Measurements from ENCODE around the gene UBE3A.
"Not testable (repeated sequence)": the region's sequence is repeated elsewhere in the genome, so short reads cannot be mapped to it uniquely, and the experiment has no call there.

UBE3A gene

DNA sequence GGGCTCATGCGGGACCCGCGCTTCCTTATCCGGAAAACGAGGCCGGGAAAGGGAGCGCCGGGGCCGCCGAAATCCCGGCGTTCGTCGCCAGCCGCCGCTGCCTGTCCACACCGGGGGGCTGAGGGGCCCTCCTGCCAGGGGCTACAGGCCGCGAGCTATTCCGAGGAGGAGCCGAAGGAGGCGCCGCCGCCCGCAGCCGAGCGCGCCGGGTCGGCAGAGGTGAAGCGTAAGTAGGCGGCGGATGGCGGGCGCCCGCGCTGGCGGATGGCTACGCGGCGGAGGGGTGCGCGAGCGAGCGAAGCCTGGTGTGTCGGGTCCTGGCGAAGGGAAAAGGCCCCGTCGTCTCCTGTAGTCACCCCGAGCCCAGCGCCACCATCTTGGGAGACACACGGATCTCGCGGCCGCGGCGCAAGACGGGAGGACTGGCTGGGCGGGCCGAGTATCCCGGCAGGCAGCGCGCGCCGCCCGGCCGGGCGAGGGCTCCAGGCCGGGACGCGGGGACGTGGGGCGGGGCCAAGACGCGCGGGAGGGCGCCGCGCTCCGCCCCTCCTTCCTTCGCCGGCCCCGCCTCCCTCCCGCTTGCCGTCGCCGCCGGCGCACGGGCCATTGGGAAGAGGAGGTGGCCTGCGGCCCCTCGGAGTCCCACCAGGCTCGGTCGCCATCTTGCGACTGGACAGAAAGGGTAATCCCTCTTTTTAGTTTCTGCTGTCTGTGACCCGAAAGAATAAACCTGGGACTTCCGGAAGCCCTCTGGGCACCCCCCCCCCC is at the start of gene UBE3A:
Gene UBE3A (minus strand): TSS at position 424 of the 768 bp plus-strand sequence. CDS start 29,917 bp downstream, outside the sequence.
- peak; percentile 89 for DNase-seq

DNA sequence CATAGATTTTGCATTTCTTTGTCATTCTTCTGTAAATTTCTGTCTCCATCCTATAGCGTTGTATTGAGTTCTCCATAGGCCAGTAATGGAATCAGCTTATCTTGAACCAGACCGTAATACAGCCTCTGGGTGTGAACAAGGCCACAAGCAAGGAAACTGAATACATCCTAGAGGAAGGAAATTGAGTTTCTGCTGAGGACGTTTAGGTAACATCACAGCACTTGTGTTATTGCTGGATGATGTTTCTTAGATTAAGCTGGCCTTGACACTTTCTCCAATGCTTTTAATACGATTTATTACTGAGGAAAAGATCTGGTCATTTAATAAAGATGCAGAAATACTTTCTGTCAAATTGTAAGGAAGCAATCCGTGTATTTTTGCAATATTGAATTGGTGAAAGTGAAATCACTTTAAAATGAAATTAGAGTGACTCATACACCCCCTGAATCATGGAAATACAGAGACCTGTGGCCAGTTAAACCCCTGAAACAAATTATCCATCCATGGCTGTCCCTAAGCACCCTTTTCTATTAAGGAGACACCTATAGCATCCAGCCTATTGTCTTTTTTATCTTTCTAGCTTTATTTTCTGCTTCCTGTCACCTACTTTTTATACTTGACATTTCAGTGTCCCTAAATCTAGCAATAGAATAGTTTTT is 48.5 kb upstream of the UBE3A start:
- no peak for DNase-seq

DNA sequence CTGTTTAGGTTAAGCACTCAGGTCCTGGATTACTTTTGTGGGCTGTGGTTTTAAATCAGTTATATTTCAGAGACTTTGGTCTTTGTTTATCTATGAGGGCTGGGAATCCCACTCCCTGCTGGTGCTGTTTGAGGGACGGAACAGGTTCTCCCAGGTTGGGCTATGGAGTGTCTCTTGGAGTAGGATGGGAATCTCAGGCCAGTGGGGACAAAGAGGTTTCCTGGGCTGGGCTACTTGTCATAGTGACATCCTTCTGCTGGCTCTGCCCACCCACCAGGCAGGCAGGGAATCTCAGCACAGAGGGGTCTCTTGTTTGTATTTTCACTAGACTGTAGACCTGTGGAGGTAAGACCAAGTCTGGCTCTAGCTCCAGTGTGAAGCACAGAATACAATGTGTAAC is 47.2 kb upstream of the UBE3A start:
- DNase-seq: no peak

DNA sequence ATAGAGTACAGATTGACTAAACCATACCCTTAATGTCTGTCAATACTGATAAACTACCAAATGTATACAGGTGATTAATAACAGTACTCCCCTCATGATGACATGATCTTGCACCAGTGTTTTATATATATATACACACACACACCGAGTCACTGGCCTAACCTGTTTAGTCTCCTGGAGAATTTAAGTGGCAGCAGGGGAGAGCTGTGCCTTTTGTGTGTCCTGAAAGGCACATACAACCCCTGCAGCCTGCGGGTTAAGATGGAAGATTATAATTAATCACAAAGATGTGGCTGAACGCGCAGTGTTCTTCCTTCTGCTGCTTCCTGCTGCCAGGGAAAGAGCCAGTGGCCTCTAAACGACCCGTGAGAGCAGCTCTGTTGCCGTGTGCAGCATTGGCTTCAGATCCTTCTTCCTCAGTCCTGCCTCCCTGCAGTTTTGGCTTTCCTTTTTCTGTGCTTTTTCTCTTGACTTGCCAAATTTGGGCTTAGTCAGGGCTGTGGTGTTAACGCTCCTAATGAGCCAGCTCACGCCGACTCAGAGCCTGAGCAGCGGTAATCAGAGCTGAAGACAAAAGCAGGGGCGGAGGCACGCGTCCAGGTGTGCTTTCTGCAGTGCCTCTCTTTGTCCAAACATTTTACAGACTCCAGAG is 42.5 kb upstream of the UBE3A start:
- no peak for DNase-seq

DNA sequence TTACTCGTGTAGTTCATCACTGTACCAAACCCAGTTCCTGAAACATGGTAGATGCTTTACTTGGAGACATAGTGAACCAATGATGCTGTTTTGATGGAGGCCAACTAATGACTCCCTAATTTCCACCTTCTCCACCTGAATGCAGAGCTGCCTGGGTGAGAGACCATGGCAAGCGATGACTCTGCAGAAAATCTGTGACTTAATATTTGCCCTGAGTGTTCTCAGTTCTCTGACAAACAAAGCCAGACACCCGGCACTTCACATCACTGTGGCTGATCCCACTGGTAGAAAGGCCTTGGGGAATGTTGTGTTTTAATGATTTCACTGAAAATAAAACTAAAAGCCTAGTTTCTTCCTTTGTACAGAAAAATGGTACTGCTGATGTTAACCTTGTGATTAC is 39.5 kb upstream of the UBE3A start:
- DNase-seq: no peak

DNA sequence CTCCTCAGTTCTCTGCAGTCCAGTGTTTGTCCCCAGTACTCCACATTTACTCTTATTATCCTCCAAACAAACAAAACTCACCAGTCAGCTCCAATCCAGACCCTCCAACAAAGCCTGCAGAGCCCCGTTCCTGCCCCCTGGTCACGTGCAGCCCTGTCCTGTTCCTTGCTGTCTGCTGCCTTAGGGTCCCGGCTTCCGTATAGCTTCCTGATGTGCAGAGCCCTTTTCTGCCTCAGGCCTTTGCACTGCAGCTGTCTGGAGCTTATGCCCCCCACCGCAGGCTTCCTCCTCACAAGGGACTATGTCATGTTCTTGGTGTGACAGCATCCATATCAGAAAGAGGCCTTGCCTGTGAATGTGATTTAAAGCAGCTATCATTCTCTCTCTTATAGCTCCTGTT is 39.0 kb upstream of the UBE3A start:
- DNase-seq: no peak

DNA sequence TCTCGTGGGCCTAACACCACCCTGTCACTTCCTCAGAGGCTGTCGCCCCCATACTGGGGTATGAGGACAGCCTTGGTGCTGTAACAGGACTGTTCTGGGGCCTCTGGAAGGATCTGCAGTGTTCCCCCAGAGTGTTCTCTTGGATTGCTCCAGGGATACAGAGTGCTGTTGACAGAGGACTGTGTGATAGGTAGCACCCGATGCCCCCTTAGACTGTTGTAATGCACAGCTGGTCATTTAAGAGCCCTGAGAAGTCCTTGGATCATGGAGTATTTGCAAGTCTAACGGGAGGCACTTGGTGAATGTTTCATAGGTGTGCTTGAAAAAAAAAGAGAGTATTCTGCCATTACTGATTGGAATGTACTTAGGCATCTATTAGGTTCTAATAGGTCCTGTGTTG is 35.4 kb upstream of the UBE3A start:
- no peak for DNase-seq

DNA sequence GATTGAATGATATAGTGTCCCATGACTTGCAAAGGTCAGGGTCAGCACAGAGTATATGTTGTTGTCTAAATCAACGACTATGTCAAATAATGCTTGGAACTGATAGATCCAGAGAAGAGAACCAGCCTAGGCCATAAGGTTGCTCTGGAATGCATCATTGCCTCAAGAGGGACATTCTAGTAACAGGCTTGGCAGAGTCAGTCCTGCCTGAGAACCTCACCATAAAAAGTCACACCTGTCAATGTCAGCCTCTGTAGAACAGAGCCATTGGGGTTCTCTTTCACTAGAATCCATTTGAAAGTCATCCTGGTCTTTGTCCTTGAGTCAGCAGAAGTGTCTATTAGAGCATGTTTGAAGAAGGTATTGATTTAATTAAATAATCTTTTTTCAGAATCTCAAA is 31.4 kb upstream of the UBE3A start:
- no peak for DNase-seq

DNA sequence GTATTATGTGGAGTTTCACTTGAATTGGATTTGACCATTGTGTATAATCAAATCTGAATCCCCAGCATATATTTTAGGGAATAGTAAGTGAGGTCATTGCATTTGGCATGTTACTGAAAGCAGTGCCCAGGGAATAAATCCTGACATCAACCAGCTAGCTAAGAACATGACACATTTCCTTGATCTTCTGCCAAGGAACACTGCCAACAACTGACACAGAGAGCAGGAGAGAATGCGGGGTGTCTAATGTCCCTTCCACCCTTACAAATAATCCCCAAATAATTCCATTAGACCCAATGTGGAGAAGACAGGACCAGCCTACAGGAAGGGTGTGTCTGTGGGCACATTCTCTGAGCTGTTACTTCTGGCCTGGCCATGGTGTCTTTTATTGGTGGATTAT is 30.6 kb upstream of the UBE3A start:
- DNase-seq: no peak

DNA sequence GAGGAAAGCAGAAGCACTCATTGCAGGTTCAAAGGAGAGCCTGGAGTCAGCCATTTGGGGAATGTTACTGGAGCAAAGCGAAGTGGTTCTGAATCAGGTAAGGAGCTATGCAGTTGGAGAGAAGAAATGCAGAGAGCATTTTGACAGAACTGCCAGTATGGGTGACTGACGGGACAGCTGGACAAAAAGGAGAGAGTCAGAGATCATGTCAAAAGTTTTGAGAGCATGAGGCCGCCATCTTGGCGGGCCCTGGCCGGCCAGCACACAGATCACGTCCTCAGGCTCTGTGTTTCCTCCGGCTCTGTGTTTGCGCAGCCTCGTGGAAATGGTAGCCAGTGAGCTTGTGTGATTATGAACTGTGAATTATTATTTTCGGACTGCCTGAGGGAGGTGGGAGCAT is 29.8 kb upstream of the UBE3A start:
- DNase-seq: no peak

DNA sequence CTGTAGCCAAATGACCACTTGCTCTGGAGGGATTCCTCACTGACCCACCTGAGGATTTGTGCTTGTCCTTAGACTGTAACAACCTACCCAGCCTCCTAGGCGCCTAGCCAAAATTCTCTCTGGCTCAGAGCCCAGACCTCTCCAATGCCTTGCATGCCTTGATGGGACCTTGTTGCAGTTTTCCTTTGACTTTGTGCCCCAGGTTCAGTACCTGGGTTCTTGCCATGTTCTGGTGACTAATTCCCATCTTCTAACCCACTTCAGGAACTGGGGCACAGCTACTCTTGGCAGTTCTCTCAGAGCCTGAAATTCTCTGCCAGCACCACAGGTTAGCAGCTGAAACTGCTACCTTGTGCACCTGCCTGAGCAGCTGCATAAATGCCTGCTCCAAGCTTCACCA is 27.0 kb upstream of the UBE3A start:
- no peak for DNase-seq

DNA sequence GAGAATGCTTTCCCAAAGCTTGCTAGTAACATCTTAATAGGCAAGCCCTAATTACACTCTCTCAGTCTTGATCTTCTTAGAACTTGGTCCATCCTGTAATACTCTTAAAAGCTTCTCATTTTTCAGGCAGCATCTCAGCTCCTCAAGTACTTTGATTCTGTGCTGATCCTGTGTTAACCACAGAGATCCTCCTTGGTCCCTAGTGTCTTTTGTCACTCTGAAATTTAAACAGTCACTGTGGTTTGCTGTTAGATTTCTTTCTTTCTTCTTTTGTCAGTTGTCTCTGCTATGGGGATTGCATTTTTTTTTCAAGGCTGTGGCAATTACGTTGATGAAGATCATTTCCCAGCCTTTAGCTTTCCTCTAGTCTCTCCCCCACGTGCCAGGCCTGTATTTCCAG is 26.0 kb upstream of the UBE3A start:
- DNase-seq: no peak

DNA sequence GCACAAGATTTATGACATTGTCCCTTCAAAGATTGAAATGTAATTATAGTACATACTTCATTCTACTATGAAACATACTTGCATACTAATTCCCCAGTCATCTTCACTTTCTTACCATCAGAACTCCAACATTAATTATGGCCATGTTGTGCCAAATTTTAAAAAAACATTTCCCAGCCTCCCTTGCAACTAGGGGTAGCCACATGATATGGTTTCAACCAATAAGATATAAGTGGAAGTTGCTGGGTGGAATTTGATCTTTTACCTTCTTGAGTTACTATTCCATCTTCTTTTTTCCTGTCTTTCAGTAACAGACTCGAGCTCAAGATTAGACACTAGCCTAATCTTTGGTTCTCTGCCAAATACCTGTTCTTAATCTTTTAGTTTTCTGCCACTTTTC is 25.6 kb upstream of the UBE3A start:
- no peak for DNase-seq

DNA sequence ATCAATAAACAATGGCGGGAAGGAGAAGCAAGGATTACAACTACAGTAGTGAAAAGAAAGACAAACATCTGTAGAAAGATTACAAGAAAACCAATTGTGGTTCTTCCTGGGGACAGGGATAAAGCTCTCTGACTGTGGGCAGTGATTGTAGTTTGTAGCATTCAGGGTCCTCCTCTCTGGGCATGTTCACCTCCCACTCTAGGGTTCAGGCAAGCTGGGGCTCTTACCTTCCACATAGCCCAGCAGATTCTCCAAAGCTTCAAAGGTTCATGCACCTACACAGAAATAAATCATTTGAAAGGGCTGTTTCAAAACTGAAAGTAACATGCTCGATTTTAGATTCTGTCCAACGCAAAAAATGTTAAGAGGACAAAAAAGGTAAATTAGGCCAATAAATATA is 17.4 kb upstream of the UBE3A start:
- no peak for DNase-seq

DNA sequence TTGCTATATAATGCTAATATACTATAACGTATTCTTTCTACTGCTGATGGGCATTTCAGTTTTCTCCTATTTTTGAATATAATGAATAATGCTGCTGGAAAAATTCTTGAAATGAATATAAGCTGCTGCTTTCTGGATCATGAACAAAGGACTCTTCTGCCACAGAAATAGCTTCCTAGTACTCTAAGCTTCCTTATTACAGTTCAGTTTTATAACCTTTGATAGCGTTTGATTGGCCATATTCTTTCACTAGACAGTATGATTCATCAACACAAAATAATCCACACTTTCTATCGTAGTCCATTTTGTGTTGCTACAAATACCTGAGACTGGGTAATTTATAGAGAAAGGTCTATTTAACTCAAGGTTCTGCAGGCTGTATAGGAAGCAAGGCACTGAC is 16.4 kb upstream of the UBE3A start:
- DNase-seq: no peak

DNA sequence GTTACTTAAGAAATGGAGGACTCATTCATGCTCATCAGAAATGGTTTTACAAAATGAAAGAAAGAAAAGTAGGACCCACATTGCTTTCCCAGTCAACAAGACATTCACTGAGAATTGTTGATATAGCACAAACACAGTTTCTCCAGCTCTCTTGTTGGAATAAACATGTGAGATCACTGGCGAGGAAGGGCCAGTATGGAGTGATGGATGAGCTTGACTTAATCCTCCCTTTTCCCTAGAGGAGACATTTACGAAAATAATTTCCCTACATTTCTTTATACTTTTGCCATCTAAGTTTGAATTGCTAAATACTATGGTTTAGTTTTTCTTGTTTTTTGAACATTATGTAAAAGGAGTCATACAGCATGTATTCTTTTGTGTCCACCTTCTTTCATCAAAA is 15.9 kb upstream of the UBE3A start:
- no peak for DNase-seq

DNA sequence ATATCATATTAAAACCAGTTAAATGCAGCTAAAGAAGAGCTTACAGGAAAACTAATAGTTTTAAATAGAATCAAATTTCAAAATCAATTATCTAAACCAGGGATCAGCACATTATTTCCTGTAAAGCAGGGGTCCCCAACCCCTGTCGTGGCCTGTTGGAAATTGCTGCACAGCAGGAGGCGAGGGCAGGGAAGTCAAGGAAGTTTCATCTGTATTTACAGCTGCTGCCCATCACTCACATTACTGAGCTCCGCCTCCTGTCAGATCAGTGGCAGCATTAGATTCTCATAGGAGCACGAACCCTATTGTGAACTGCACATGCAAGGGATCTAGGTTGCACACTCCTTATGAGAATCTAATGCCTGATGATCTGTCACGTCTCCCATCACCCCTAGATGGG is 14.4 kb upstream of the UBE3A start:
- DNase-seq: not testable (repeated sequence)

DNA sequence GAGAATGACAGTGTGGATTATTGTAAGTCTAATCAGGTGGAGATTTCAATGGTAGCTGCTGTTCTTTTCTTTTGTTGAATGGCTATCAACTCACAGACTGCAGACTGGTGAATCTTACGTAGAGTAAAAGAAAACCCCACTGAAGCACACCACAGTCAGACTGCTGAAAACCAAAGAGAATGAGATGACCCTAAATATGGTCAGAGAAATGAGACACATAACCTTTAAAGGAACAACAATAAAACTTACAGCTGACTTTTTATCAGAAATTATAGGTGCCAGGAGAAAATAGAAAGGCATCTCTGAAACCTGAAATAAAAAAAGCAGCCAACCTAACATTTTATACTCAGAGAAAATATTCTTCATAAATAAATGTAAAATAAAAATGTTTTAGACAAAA is 12.7 kb upstream of the UBE3A start:
- no peak for DNase-seq

DNA sequence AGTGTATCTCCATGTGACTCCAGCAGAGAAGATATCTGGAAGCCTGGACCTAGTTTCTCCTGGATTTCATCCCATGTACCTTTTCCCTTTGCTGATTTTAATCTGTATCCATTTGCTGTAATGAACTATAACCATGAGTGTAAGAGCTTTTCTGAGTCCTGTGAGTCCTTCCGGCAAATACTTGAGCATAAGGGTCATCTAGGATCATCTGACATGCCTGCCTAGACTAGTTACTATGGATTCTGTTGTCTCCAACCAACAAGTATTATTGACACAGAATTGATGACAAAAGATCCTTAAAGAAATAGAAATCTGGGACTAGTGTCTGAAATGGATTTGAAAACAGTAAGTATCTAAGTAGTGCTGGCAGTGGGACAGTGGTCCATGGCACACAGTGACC is 11.3 kb upstream of the UBE3A start:
- no peak for DNase-seq

DNA sequence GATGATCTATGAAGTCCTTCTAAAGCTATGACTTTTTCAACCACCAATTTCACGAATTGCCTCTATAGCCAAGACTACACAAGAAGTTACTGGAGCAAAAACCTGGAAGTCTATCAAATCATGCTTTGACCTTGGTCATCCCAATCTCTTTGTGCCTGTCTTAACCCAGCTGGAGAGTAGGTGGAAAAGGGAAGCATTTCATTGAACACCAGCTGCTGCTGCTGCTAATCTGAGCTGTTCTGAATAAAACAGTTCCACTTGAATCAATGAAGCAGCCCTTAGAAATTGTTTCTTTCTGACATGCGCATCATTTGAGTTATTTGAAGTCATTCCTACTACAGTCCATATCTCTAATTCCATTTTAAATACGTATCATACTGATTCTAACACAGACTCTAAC is 7.3 kb upstream of the UBE3A start:
- DNase-seq: no peak

DNA sequence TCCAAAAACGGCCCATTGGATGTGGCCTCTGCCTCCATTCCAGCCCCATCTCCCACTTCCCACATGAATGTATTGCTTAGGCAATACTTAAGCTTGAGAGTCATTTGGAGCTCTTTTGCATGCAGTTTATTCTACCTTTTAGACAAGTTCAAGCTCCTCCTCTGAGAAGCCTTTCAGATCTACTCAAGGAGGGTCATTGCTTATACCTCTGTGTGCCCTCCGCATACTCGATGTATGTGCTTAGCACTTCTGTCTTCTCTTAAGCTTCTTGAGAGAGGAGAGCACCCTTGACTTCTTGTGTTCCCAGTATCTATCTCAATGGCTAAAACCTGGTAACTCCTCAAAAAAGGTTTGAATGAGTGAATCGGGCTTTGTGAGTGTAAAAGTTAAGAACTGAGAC is 6.6 kb upstream of the UBE3A start:
- DNase-seq: no peak

DNA sequence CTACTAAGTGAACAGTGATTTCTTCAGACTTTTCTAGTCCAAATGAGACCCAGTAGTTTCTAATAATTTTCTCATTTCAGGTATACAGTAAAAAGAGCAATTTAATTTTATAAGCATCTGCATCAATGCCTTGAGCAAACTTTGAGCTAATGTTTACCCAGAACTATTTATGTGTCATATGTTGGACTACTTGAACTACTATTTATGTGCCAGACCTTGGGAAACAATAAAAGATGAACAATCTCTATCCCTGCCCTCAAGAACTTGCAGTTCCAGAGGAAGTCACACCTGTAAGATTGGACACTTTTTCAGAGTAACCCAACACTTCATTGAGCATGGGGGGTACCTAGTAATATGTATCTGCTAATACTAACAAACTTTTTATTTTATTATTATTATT is 2.3 kb upstream of the UBE3A start:
- DNase-seq: no peak

DNA sequence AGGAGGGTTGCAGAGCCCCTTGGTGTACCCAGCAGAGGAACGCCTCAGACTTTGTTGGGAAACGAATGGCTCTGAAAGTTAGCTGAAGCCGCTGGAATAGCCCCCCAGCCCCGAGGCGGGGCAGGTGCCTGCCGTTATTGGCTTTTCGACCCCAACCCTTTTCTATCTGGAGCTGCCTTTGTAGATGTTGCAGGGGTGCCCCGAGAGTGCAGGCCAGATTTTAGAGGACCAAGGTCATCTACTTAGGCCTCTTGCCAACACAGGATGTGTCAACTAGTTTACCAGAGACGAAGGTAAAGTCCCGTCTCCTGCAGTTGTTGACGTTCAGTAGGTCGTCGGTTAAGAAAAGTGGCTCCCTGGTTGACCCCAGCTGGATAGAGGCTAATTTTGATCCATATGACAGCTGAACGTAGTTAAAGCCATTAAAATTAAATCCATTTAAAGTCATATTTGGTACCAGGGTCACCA is 579 bp upstream of the UBE3A start:
- DNase-seq: no peak
